Measurements from ENCODE around the gene RBMS3. TPM values are rescaled to one million over a fixed set of nuclear protein-coding genes. Genes with fewer than 3 reads are reported as not detected.

RBMS3 gene
- total RNA-seq, 2 experiments from 2014 or later = 1.0 TPM; not detected in 1

DNA sequence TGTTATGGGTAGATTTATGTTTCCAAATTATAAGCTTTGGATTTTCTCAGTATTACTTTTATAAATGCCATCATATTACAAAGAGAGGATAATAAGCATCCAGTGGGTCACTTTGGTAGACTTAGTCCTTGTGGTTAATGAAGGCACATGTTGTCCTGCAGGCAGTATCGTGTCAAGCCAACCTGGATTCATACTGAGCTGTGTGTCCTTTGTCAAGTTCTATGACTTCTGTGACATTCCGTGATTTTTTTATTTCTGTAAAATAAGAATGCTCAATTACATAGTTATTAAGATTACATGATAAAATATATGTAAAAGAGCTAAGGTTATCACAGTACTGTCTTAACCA, 257.7 kb downstream of the RBMS3 start:
- no peak for TF ChIP-seq EZH2phosphoT487 (IDR thresholded peaks at IDR 0.05; ENCODE audit: borderline replicate concordance, low read depth, low read length)
- TF ChIP-seq, protein P1, sequence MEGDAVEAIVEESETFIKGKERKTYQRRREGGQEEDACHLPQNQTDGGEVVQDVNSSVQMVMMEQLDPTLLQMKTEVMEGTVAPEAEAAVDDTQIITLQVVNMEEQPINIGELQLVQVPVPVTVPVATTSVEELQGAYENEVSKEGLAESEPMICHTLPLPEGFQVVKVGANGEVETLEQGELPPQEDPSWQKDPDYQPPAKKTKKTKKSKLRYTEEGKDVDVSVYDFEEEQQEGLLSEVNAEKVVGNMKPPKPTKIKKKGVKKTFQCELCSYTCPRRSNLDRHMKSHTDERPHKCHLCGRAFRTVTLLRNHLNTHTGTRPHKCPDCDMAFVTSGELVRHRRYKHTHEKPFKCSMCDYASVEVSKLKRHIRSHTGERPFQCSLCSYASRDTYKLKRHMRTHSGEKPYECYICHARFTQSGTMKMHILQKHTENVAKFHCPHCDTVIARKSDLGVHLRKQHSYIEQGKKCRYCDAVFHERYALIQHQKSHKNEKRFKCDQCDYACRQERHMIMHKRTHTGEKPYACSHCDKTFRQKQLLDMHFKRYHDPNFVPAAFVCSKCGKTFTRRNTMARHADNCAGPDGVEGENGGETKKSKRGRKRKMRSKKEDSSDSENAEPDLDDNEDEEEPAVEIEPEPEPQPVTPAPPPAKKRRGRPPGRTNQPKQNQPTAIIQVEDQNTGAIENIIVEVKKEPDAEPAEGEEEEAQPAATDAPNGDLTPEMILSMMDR (conservative IDR thresholded peaks at IDR 0.05; ENCODE audit: low read length) = no peak
- DNase-seq (ENCODE audit: low spot score) = no peak
- CTCF ChIA-PET (ENCODE audit: unreplicated experiment) = no interaction called here
- H3K4me1 ChIP-seq (ENCODE audit: insufficient read depth, low read length, poor library complexity, severe bottlenecking) = no peaks in the 10 kb centered on the region
- POLR2A ChIA-PET = interaction anchor here (1.0 kb wide), 1 partner anchor 360 kb away, joined by 3 read pairs; no protein-coding TSS in a partner anchor
- H2AFZ ChIP-seq (ENCODE audit: low read length) = no peak overlapping the region
- H4K20me1 ChIP-seq (ENCODE audit: insufficient read depth, low read length) = no peaks in the 10 kb centered on the region
- H3K4me2 ChIP-seq (ENCODE audit: low read length) = no peak overlapping the region
- no peaks in the 10 kb centered on the region for H3K9me3 ChIP-seq (ENCODE audit: low read length)
- H3K27ac ChIP-seq (ENCODE audit: low read depth, low read length, poor library complexity, severe bottlenecking) = no peak overlapping the region
- no peaks in the 10 kb centered on the region for H3K79me2 ChIP-seq (ENCODE audit: insufficient read depth, low read depth, low read length)
- BruUV-seq (replicated peaks) = no TSS peak
- no peaks in the 10 kb centered on the region for H3K9me2 ChIP-seq (ENCODE audit: insufficient read depth, low read length)
- no peaks in the 10 kb centered on the region for H3K36me3 ChIP-seq (ENCODE audit: insufficient read depth, low read length)
- H3K4me3 ChIP-seq (ENCODE audit: low read depth, low read length, poor library complexity, severe bottlenecking) = no peak overlapping the region
- intact Hi-C loops (cut with micrococcal nuclease; ENCODE audit: unreplicated experiment) = no loop called here

DNA sequence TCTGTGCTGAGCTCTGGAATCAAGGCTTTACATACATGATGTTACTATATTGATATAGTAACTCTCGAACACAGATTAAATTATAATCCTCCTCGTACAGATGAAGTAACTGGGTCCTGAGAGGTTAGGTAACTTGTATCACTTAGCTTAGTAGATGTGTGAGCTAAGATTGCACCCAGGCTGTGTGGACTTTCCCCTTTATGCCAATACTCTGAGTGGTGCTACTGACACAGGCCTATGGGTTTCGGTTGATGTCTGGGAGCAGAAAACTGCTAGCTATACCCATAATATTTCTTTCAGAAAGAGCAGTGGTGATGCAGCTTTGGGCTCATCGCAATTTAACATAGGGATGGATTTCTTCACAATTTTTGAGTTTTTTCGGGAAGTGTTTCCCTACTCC, 259.7 kb downstream of the RBMS3 start:
- Histone ChIP-seq H3K9me2 (ENCODE audit: insufficient read depth, low read length) (no peaks in the 10 kb centered on the region), H3K4me3 (ENCODE audit: low read depth, low read length, poor library complexity, severe bottlenecking) (no peak overlapping the region), H3K79me2 (ENCODE audit: insufficient read depth, low read depth, low read length) (no peaks in the 10 kb centered on the region), H3K4me2 (ENCODE audit: low read length) (no peak overlapping the region), H3K4me1 (ENCODE audit: insufficient read depth, low read length, poor library complexity, severe bottlenecking) (no peaks in the 10 kb centered on the region), H4K20me1 (ENCODE audit: insufficient read depth, low read length) (no peaks in the 10 kb centered on the region), H3K9me3 (ENCODE audit: low read length) (no peaks in the 10 kb centered on the region), H3K27ac (ENCODE audit: low read depth, low read length, poor library complexity, severe bottlenecking) (no peak overlapping the region), H2AFZ (ENCODE audit: low read length) (no peak overlapping the region), H3K36me3 (ENCODE audit: insufficient read depth, low read length) (no peaks in the 10 kb centered on the region)
- intact Hi-C loops (cut with micrococcal nuclease; ENCODE audit: unreplicated experiment) = no loop called here
- DNase-seq (ENCODE audit: low spot score) = no peak
- TF ChIP-seq, protein P1 (conservative IDR thresholded peaks at IDR 0.05; ENCODE audit: low read length) = no peak
- no peak for TF ChIP-seq EZH2phosphoT487 (IDR thresholded peaks at IDR 0.05; ENCODE audit: borderline replicate concordance, low read depth, low read length)
- ChIA-PET CTCF (ENCODE audit: unreplicated experiment) (no interaction called here), POLR2A (interaction anchor here (0.7 kb wide), 1 partner anchor 24 kb away, joined by 3 read pairs; no protein-coding TSS in a partner anchor)
- BruUV-seq (replicated peaks) = no TSS peak

DNA sequence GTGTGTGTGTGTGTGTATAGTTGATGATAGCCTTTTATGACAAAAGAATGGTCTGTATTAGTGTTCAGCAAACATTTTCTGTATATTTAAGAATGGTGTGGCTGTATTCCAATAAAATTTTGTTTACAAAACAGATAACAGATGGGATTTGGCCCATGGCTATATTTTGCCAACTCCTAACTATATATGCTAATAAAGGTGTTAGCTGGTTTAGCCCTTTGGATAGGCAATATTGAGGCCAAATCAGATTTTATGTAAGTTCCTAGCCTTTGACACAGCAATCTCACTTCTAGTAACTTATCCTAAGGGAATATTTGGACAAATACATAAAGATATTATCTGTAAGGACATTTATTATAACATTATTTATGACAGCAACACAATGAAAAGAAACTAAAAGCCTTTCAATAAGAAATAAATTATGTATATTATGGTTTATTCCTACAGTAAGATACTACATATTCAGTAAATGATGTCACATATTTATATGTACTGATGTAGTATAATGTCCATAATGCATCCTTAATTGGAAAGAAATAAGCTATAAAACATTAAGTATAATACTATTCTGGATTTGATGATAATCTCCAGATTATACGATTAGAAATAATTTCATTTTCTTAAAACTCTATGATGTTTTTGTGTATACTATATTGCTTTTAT, 264.0 kb downstream of the RBMS3 start:
- H4K20me1 ChIP-seq (ENCODE audit: insufficient read depth, low read length) = no peaks in the 10 kb centered on the region
- H3K9me3 ChIP-seq (ENCODE audit: low read length) = no peaks in the 10 kb centered on the region
- no peak overlapping the region for H2AFZ ChIP-seq (ENCODE audit: low read length)
- intact Hi-C loops (cut with micrococcal nuclease; ENCODE audit: unreplicated experiment) = no loop called here
- H3K36me3 ChIP-seq (ENCODE audit: insufficient read depth, low read length) = no peaks in the 10 kb centered on the region
- BruUV-seq (replicated peaks) = no TSS peak
- H3K4me3 ChIP-seq (ENCODE audit: low read depth, low read length, poor library complexity, severe bottlenecking) = no peak overlapping the region
- TF ChIP-seq, protein P1 (conservative IDR thresholded peaks at IDR 0.05; ENCODE audit: low read length) = no peak
- no peak for TF ChIP-seq EZH2phosphoT487 (IDR thresholded peaks at IDR 0.05; ENCODE audit: borderline replicate concordance, low read depth, low read length)
- no peaks in the 10 kb centered on the region for H3K4me1 ChIP-seq (ENCODE audit: insufficient read depth, low read length, poor library complexity, severe bottlenecking)
- no peaks in the 10 kb centered on the region for H3K9me2 ChIP-seq (ENCODE audit: insufficient read depth, low read length)
- no peak overlapping the region for H3K4me2 ChIP-seq (ENCODE audit: low read length)
- no peaks in the 10 kb centered on the region for H3K79me2 ChIP-seq (ENCODE audit: insufficient read depth, low read depth, low read length)
- ChIA-PET CTCF (ENCODE audit: unreplicated experiment) (no interaction called here), POLR2A (interaction anchor here (0.6 to 1.1 kb wide), 3 partner anchors 18 to 70 kb away, joined by 3 to 5 read pairs (median 3); no protein-coding TSS in a partner anchor)
- no peak for DNase-seq (ENCODE audit: low spot score)
- H3K27ac ChIP-seq (ENCODE audit: low read depth, low read length, poor library complexity, severe bottlenecking) = no peak overlapping the region

All from OCI-LY7 (cell line).